Testis (tissue), 3 donors: ENCODE measurements around the gene TMEM123. TPM values are rescaled to one million over a fixed set of nuclear protein-coding genes. Genes with fewer than 3 reads are reported as not detected.
A peak's percentile ranks its signal among the peaks of the same experiment; 100 is the strongest.

Experiments
- DNase-seq: peaks from one replicate; pipeline ENCODE4 v3.0.0-alpha.2; 2019
- H3K27ac ChIP-seq, 2 donors: fragments of 200-600 bp; sonication (generic); one replicate each; pipeline ENCODE4 v1.5.1; 2019
- H3K27me3 ChIP-seq: fragments of 200-600 bp; sonication (generic); one replicate; pipeline ENCODE4 v1.5.1; 2019
- H3K36me3 ChIP-seq: fragments of 200-600 bp; sonication (generic); one replicate; pipeline ENCODE4 v1.5.1; 2017; ENCODE audit warnings: low read depth; ENCODE audit errors: missing control alignments
- H3K4me1 ChIP-seq: fragments of 200-600 bp; sonication (generic); one replicate; pipeline ENCODE4 v1.5.1; 2019
- H3K4me3 ChIP-seq, 2 donors: fragments of 200-600 bp; sonication (generic); one replicate each; pipeline ENCODE4 v1.5.1; 2017 to 2019
- H3K9me3 ChIP-seq: fragments of 200-600 bp; sonication (generic); one replicate; pipeline ENCODE4 v1.5.1; 2017
- POLR2A ChIP-seq: fragments of 450-650 bp; IDR thresholded peaks from one replicate; pipeline ENCODE4 v1.6.1; 2017; ENCODE audit warnings: antibody characterized with exemption, mild to moderate bottlenecking, moderate library complexity
- WGBS, 2 donors: methylation state at CpG; one replicate each; pipeline ENCODE4 v1.1.5; 2018; 5-methylcytosine and 5-hydroxymethylcytosine counted together
- intact Hi-C: fragments of 100-400 bp; cut with DNase I; formaldehyde crosslinking; loops from one replicate; pipeline ENCODE4 v1.15.1; 2023; ENCODE audit warnings: low total_unique reads
- polyA plus RNA-seq: library from polyadenylated mRNA; stranded (reverse); fragments of 350-450 nt; fragmentation: Illumina TruSeq; extraction: RNeasy Lipid Tissue Mini Kit (QIAGEN cat#74804); gene quantifications from one replicate; pipeline ENCODE4 v1.2.3, GENCODE V29; 2014; ENCODE audit warnings: low read depth, low replicate concordance; ENCODE audit not compliant: insufficient read depth
- total RNA-seq, 2 donors: library from RNA; depleted of rRNA; stranded (reverse); fragments of >200 nt; gene quantifications; one replicate each; pipeline ENCODE4 v1.2.3, GENCODE V29; 2016
- TF ChIP-seq, protein P1 (sequence below), 3 experiments: fragments of 450-650 bp in 2 of 3; fragments of 200-600 bp in 1 of 3; sonication (generic) in 1 of 3; IDR thresholded peaks; one replicate each; pipeline ENCODE4 v1.5.1; 2016 to 2019; ENCODE audit warnings: antibody characterized with exemption in 3 of 3, mild to moderate bottlenecking in 2 of 3, moderate library complexity in 1 of 3

The TMEM123 gene
- total and polyA plus RNA-seq, 3 donors from 2014 or later, result 137 to 218 (median 177) TPM

DNA sequence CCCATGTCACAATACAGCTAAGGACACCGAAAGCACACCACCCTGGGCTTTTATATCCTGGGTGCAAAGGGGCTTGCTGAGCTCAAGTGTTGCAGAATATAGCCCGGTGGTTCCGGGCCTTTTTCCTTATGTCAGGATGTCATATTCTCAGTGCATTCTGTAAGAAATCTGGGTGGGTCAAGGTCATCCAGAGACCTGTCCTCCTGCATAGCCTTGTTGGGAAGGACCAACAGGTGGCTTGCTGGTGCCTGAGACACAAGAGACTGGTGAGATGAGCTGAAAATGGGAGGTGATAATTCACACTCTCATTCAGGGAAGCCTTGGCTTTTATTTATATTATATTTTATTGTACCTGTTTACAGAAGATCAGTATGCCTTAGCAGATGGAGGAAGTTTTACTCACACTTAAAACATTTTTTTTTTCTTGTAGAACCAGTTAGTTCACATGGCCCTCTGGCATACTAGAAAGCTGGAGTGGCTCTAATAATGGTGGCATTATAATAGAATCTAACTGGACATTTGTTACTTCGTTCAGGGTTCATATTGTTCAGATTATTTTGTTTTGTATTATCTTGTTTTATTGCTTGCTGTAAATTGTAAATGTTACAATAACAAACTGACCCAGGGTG lies 14.6 kb upstream of the TMEM123 start:
- DNase-seq, result no peak
- H3K9me3 ChIP-seq, result no peaks in the 10 kb centered on the region
- peak overlapping the region in 1 of 2 donors; percentile 34 for H3K27ac ChIP-seq
- peaks cover 3% of the 10 kb centered on the region for H3K4me1 ChIP-seq
- intact Hi-C loops, result no loop called here
- no peak overlapping the region for H3K4me3 ChIP-seq
- no peaks in the 10 kb centered on the region for H3K36me3 ChIP-seq
- TF ChIP-seq POLR2A, result no peak
- TF ChIP-seq, protein P1, sequence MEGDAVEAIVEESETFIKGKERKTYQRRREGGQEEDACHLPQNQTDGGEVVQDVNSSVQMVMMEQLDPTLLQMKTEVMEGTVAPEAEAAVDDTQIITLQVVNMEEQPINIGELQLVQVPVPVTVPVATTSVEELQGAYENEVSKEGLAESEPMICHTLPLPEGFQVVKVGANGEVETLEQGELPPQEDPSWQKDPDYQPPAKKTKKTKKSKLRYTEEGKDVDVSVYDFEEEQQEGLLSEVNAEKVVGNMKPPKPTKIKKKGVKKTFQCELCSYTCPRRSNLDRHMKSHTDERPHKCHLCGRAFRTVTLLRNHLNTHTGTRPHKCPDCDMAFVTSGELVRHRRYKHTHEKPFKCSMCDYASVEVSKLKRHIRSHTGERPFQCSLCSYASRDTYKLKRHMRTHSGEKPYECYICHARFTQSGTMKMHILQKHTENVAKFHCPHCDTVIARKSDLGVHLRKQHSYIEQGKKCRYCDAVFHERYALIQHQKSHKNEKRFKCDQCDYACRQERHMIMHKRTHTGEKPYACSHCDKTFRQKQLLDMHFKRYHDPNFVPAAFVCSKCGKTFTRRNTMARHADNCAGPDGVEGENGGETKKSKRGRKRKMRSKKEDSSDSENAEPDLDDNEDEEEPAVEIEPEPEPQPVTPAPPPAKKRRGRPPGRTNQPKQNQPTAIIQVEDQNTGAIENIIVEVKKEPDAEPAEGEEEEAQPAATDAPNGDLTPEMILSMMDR (IDR thresholded peaks at IDR 0.05), result no peak
- WGBS, 2 donors, result 79 to 88% methylated on average over 4 of the region's 4 CpGs
- H3K27me3 ChIP-seq, result no peaks in the 10 kb centered on the region

DNA sequence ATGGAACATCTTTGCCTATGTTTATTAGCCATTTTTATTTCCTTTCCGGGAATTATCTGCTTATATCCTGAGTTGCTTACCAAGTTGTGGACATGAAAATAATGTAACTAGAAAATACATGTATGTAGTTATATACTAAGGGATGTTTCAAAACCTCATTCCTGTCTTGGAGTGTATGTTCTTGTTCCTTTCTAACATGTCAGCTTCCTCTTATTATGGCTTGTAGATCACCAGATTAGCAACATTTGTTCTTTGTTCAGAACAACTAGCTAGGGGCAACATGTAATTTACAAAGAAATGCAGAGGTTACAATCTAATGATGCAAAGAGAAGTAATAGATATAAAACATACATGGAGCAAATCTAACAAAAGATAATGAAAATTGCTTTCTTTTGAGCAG lies 13.1 kb upstream of the TMEM123 start:
- no peak for DNase-seq
- peaks cover 3% of the 10 kb centered on the region for H3K4me1 ChIP-seq
- no peak for TF ChIP-seq POLR2A
- TF ChIP-seq, protein P1 (IDR thresholded peaks at IDR 0.05), result no peak
- no peaks in the 10 kb centered on the region for H3K9me3 ChIP-seq
- intact Hi-C loops, result no loop called here
- H3K4me3 ChIP-seq, result no peak overlapping the region
- 85 to 86% methylated on average over 1 of the region's 1 CpG for WGBS, 2 donors
- H3K27me3 ChIP-seq, result no peaks in the 10 kb centered on the region
- no peak overlapping the region for H3K27ac ChIP-seq
- H3K36me3 ChIP-seq, result no peaks in the 10 kb centered on the region

DNA sequence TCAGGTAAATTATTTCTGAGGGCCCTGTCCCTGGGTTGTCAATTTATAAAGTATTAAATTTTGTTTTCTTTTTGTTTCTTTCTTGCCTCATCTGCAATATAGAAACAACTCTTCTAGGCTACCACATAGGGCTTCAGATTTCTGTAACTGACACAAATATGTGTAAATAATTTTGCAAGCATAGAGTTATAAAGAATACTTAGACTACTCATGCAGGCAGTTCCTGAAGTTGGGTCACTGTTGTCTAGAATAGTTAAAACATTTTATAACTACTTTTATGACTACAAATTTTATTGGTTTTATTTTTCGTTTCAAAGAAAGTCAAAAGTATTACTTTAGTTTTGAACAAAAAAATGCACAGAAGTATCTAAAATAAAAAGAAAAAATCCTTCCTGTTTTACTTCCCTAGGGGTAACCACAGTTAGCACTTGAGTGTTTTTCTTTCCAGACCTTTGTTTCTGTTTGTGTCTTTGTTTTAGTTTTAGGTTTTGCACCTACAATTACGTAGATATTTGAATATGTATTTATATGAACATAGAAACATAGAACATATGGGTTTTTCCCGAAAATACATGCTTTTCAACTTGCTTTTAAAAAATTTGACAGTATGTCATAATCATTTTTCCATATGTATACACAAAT lies 12.4 kb upstream of the TMEM123 start:
- WGBS, 2 donors, result 85 to 86% methylated on average over 3 of the region's 3 CpGs
- Histone ChIP-seq H3K27ac (no peak overlapping the region), H3K27me3 (no peaks in the 10 kb centered on the region), H3K4me1 (peaks cover 3% of the 10 kb centered on the region), H3K36me3 (no peaks in the 10 kb centered on the region), H3K9me3 (no peaks in the 10 kb centered on the region), H3K4me3 (no peak overlapping the region)
- DNase-seq, result no peak
- TF ChIP-seq, protein P1 (IDR thresholded peaks at IDR 0.05), result no peak
- TF ChIP-seq POLR2A, result no peak
- intact Hi-C loops, result no loop called here

DNA sequence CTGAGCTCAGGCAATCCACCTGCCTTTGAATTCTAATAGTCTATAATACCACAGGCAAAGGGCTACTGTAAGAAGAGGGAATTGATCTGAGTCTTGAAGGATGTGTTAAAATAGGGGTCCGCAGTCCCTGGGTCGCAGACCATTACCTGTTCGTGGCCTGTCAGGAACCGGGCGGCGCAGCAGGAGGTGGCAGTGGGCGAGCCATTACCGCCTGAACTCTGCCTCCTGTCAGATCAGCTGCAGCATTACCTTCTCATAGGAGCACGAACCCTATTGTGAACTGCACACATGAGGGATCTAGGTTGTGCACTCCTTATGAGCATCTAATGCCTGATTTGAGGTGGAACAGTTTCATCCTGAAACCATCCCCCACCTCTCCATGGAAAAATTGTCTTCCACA lies 11.5 kb upstream of the TMEM123 start:
- no peak for DNase-seq
- Histone ChIP-seq H3K4me3 (no peak overlapping the region), H3K27me3 (no peaks in the 10 kb centered on the region), H3K27ac (no peak overlapping the region), H3K9me3 (no peaks in the 10 kb centered on the region), H3K4me1 (peaks cover 3% of the 10 kb centered on the region), H3K36me3 (no peaks in the 10 kb centered on the region)
- 94 to 96% methylated on average over 7 to 9 of the region's 9 CpGs for WGBS, 2 donors
- TF ChIP-seq, protein P1 (IDR thresholded peaks at IDR 0.05), result no peak
- TF ChIP-seq POLR2A, result no peak
- intact Hi-C loops, result no loop called here

DNA sequence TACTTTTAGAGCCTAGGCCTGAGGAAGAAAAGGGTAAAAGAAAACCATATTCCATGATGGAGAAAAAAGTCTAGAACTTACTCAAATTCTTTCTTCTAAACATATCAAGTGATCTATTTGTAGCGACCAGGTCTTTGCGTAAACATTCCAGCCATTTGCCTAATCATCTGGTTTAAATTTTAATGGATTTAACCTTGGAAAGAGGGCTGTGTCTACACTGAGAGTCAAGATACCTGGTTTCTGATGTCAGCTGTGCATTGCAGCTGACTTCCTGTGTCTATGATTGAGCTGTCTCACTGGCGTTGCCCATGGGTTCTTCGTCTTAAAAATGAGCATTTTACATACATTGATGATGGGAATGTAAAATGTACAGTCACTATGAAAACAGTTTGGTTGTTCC lies 10.0 kb upstream of the TMEM123 start:
- peaks cover 3% of the 10 kb centered on the region for H3K4me1 ChIP-seq
- no peaks in the 10 kb centered on the region for H3K9me3 ChIP-seq
- H3K36me3 ChIP-seq, result no peaks in the 10 kb centered on the region
- WGBS, 2 donors, result 88 to 90% methylated on average over 4 of the region's 4 CpGs
- intact Hi-C loops, result no loop called here
- no peak for DNase-seq
- H3K4me3 ChIP-seq, result no peak overlapping the region
- TF ChIP-seq POLR2A, result no peak
- TF ChIP-seq, protein P1 (IDR thresholded peaks at IDR 0.05), result no peak
- no peak overlapping the region for H3K27ac ChIP-seq
- H3K27me3 ChIP-seq, result no peaks in the 10 kb centered on the region
